WI38 (cell line): ENCODE data around the gene NPDC1.
A peak's percentile ranks its signal among the peaks of the same experiment; 100 is the strongest.

Experiments
- H3K4me3 ChIP-seq: 2 replicates; pipeline ENCODE4 v1.5.1; 2011; ENCODE audit warnings: low read depth, mild to moderate bottlenecking, control low read depth, low read length
- TF ChIP-seq, protein P1 (sequence below): IDR thresholded peaks from 2 replicates; pipeline ENCODE4 v1.5.1; 2012; ENCODE audit warnings: low read depth, mild to moderate bottlenecking, control low read depth, low read length

NPDC1 gene

GRCh38 chr9:137039611-137040366, 6.2 kb downstream of the NPDC1 start:
- H3K4me3 ChIP-seq: no peak overlapping the region
- TF ChIP-seq, protein P1, sequence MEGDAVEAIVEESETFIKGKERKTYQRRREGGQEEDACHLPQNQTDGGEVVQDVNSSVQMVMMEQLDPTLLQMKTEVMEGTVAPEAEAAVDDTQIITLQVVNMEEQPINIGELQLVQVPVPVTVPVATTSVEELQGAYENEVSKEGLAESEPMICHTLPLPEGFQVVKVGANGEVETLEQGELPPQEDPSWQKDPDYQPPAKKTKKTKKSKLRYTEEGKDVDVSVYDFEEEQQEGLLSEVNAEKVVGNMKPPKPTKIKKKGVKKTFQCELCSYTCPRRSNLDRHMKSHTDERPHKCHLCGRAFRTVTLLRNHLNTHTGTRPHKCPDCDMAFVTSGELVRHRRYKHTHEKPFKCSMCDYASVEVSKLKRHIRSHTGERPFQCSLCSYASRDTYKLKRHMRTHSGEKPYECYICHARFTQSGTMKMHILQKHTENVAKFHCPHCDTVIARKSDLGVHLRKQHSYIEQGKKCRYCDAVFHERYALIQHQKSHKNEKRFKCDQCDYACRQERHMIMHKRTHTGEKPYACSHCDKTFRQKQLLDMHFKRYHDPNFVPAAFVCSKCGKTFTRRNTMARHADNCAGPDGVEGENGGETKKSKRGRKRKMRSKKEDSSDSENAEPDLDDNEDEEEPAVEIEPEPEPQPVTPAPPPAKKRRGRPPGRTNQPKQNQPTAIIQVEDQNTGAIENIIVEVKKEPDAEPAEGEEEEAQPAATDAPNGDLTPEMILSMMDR: no peak

DNA sequence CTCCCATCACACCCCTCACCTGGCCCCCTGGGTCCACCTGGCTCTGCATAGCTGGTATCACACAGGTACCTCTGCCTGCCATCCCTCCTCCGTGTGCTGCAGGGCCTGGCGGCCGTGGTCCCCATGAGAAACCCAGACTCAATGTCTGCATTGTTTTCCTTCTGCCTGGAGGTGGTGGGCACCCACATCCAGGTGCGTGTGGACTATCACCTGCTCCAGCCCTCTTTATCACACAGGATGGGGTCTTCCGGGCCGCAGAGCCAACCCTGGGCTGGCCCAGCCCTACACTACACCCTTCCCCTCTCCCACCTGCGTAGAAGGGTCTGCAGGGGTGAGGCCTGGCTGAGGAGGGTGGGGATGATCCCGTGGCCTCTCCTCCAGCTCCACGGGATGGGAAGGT, 7.1 kb downstream of the NPDC1 start:
- TF ChIP-seq, protein P1: no peak

GRCh38 chr9:137037483-137037882, 8.5 kb downstream of the NPDC1 start:
- TF ChIP-seq, protein P1: no peak
- H3K4me3 ChIP-seq: no peak overlapping the region

More for the DNA sequence above, 7.1 kb downstream of the NPDC1 start:
- H3K4me3 ChIP-seq: no peak overlapping the region

DNA sequence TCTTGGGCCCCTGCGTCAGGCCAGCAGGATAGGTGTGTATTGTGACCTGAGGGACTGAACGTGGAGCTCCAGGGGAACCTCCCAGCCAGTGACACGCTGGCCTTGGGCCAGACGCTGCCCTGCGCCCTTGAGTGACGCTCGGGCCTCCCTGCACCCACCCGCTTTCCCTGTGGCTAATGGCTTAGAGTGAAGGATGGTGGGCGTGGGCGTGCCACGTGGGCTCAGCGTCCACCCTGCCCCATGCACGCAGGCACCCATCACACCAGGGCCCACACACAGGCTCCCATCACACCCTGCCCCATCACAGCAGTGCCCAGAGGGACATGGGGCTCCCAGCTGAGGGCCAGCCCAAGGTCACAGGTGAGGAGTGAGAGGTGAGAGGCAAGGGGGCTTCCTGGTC, 8.9 kb downstream of the NPDC1 start:
- TF ChIP-seq, protein P1: no peak
- H3K4me3 ChIP-seq: no peak overlapping the region

DNA sequence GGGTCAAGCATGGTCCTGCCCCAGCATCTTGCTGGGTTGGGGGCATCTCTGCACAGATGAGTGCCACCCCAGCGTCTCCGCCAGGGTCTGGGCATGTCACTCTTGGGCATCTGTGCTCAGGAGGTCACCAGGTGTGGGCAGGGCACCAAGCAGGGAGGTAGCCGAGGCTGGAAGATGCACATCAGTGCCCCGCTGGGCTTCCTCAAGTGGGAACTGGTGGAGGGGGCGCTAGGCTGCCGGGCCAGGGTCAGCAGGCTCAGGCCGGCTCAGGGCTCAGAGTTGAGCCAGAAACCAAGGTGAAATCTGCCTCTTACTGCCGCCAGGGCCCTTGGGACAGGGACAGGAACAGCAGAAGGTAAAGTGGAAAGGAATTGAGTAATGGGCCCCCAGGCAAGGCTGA, 10.0 kb downstream of the NPDC1 start:
- no peak overlapping the region for H3K4me3 ChIP-seq
- TF ChIP-seq, protein P1: no peak

DNA sequence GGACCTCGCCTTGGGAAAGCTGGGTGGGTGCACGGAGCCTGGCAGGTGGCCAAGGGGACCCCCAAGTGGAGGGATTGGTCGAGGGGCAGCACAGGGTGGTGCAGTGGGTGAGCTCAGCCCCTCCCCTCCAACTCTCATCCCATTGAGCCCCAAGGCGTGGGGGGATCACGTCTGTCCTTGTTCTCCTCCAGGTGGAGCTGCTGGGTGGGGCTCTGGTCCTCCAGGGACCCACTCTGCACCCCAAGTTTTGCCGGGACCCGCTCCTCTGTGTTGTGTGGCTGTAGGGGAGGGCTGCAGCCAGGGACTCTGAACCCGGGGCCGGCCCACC, 10.5 kb downstream of the NPDC1 start:
- H3K4me3 ChIP-seq: no peak overlapping the region
- TF ChIP-seq, protein P1: no peak

GRCh38 chr9:137034709-137035506, 11.1 kb downstream of the NPDC1 start:
- H3K4me3 ChIP-seq: no peak overlapping the region
- TF ChIP-seq, protein P1: peak; percentile 90
